Esophagus muscularis mucosa (tissue), 4 donors: Measurements from ENCODE around the gene CDH16. TPM values are rescaled to one million over a fixed set of nuclear protein-coding genes. Genes with fewer than 3 reads are reported as not detected.

ENCODE experiments used
- DNase-seq: peaks from one replicate; pipeline ENCODE4 v3.0.0-alpha.2; 2017; ENCODE audit errors: extremely low spot score
- H3K27ac ChIP-seq, 4 donors: fragments of 200-600 bp; sonication (generic); replicated peaks in 1 of 4; 1 replicate in 3 of 4; 2 replicates in 1 of 4; pipeline ENCODE4 v1.5.1; 2016 to 2019; ENCODE audit warnings: mild to moderate bottlenecking in 1 of 4
- H3K27me3 ChIP-seq, 4 donors: fragments of 200-600 bp; sonication (generic); one replicate each; pipeline versions ENCODE4 v1.5.1 to v1.6.0; 2016 to 2019
- H3K36me3 ChIP-seq, 4 donors: fragments of 200-600 bp; sonication (generic); one replicate each; pipeline ENCODE4 v1.5.1; 2016 to 2019
- H3K4me1 ChIP-seq, 4 donors: fragments of 200-600 bp; sonication (generic); one replicate each; pipeline ENCODE4 v1.5.1; 2016 to 2019
- H3K4me3 ChIP-seq, 4 donors: fragments of 200-600 bp; sonication (generic); 1 replicate in 2 of 4; 2 replicates in 2 of 4; pipeline ENCODE4 v1.5.1; 2016 to 2019; ENCODE audit warnings: mild to moderate bottlenecking in 4 of 4, moderate library complexity in 1 of 4
- H3K9me3 ChIP-seq, 4 donors: fragments of 200-600 bp; sonication (generic); 1 replicate in 3 of 4; 2 replicates in 1 of 4; pipeline ENCODE4 v1.5.1; 2016 to 2019
- CTCF ChIP-seq, 3 experiments: fragments of 200-600 bp in 2 of 3; fragments of 450-650 bp in 1 of 3; sonication (generic) in 2 of 3; IDR thresholded peaks; one replicate each; pipeline ENCODE4 v1.5.1; 2017 to 2019; ENCODE audit warnings: antibody characterized with exemption in 3 of 3, mild to moderate bottlenecking in 2 of 3, moderate library complexity in 1 of 3
- EP300 ChIP-seq: sonication (generic); formaldehyde crosslinking; IDR thresholded peaks from one replicate; pipeline ENCODE4 v1.6.1; 2017; ENCODE audit warnings: antibody characterized with exemption
- POLR2A ChIP-seq: fragments of 450-650 bp; IDR thresholded peaks from one replicate; pipeline ENCODE4 v1.6.1; 2017; ENCODE audit warnings: antibody characterized with exemption, moderate library complexity, mild to moderate bottlenecking, low read depth
- POLR2AphosphoS5 ChIP-seq, 2 donors: sonication (generic); formaldehyde crosslinking; IDR thresholded peaks; one replicate each; pipeline ENCODE4 v1.6.1; 2017; ENCODE audit warnings: antibody characterized with exemption in 2 of 2
- WGBS: methylation state at CpG from one replicate; pipeline ENCODE4 v1.1.5; 2018; 5-methylcytosine and 5-hydroxymethylcytosine counted together
- intact Hi-C: fragments of 100-400 bp; cut with DNase I; formaldehyde crosslinking; loops from one replicate; pipeline ENCODE4 v1.15.1; 2023
- total RNA-seq, 4 donors: library from RNA; depleted of rRNA; stranded (reverse); fragments of >200 nt; gene quantifications; one replicate each; pipeline versions ENCODE4 v1.1.0 to v1.2.1, GENCODE V29; 2016

CDH16 gene
- total RNA-seq, 4 donors from 2014 or later = 0.52 TPM; not detected in 3

- Histone ChIP-seq H3K27ac (no peak overlapping the region), H3K36me3 (peaks cover 45 to 54% (median 51%) of the 10 kb centered on the region in 4 donors), H3K4me3 (no peak overlapping the region), H3K9me3 (no peaks in the 10 kb centered on the region), H3K4me1 (peaks cover 12 to 23% (median 20%) of the 10 kb centered on the region in 4 donors), H3K27me3 (peaks cover 0 to 3% (median 0%) of the 10 kb centered on the region in 4 donors)
- intact Hi-C loops = no loop called here
- 75% methylated on average over 5 of the region's 5 CpGs for WGBS
- TF ChIP-seq EP300 = no peak
- no peak for TF ChIP-seq CTCF (IDR thresholded peaks at IDR 0.05)
- no peak for TF ChIP-seq POLR2A
- TF ChIP-seq POLR2AphosphoS5 (IDR thresholded peaks at IDR 0.05) = no peak
- DNase-seq = no peak
Measured at GRCh38 chr16:66944054-66944441, 25.4 kb upstream of the CDH16 start.

GRCh38 chr16:66943426-66944053, 24.9 kb upstream of the CDH16 start:
- H3K36me3 ChIP-seq = peaks cover 45 to 59% (median 56%) of the 10 kb centered on the region in 4 donors
- TF ChIP-seq POLR2AphosphoS5 (IDR thresholded peaks at IDR 0.05) (no peak), EP300 (no peak), CTCF (IDR thresholded peaks at IDR 0.05) (no peak), POLR2A (no peak)

GRCh38 chr16:66942981-66943380, 24.3 kb upstream of the CDH16 start:
- no peaks in the 10 kb centered on the region for H3K27me3 ChIP-seq
- H3K9me3 ChIP-seq = no peaks in the 10 kb centered on the region
- H3K27ac ChIP-seq = no peak overlapping the region
- no peak overlapping the region for H3K4me3 ChIP-seq
- H3K36me3 ChIP-seq = peaks cover 45 to 64% (median 62%) of the 10 kb centered on the region in 4 donors
- DNase-seq = no peak
- 76% methylated on average over 5 of the region's 5 CpGs for WGBS
- TF ChIP-seq POLR2A (no peak), CTCF (IDR thresholded peaks at IDR 0.05) (no peak), POLR2AphosphoS5 (IDR thresholded peaks at IDR 0.05) (no peak), EP300 (no peak)
- intact Hi-C loops = no loop called here
- H3K4me1 ChIP-seq = peaks cover 3 to 16% (median 12%) of the 10 kb centered on the region in 4 donors

More at GRCh38 chr16:66943426-66944053, 24.9 kb upstream of the CDH16 start:
- Histone ChIP-seq H3K4me3 (no peak overlapping the region), H3K27ac (no peak overlapping the region), H3K27me3 (no peaks in the 10 kb centered on the region), H3K9me3 (no peaks in the 10 kb centered on the region), H3K4me1 (peaks cover 7 to 18% (median 15%) of the 10 kb centered on the region in 4 donors)
- 88% methylated on average over 6 of the region's 15 CpGs for WGBS
- no peak for DNase-seq
- intact Hi-C loops = no loop called here

- no peaks in the 10 kb centered on the region for H3K27me3 ChIP-seq
- TF ChIP-seq POLR2A (no peak), CTCF (IDR thresholded peaks at IDR 0.05) (no peak), EP300 (no peak), POLR2AphosphoS5 (IDR thresholded peaks at IDR 0.05) (no peak)
- no peak overlapping the region for H3K4me3 ChIP-seq
- peaks cover 45 to 74% (median 65%) of the 10 kb centered on the region in 4 donors for H3K36me3 ChIP-seq
- H3K4me1 ChIP-seq = peaks cover 17 to 34% (median 27%) of the 10 kb centered on the region in 4 donors
- H3K27ac ChIP-seq = no peak overlapping the region
- DNase-seq = no peak
- H3K9me3 ChIP-seq = no peaks in the 10 kb centered on the region
- WGBS = 94% methylated on average over 9 of the region's 16 CpGs
- intact Hi-C loops = no loop called here
Measured at GRCh38 chr16:66940236-66940635, 21.6 kb upstream of the CDH16 start.
